Cortex of kidney (tissue), 1 donor: Measurements from ENCODE around the gene GP1BA.

Experiments used
- DNase-seq: peaks from one replicate; lab custom pipeline; 2025; lab: John Stamatoyannopoulos, UW

Gene GP1BA

DNA sequence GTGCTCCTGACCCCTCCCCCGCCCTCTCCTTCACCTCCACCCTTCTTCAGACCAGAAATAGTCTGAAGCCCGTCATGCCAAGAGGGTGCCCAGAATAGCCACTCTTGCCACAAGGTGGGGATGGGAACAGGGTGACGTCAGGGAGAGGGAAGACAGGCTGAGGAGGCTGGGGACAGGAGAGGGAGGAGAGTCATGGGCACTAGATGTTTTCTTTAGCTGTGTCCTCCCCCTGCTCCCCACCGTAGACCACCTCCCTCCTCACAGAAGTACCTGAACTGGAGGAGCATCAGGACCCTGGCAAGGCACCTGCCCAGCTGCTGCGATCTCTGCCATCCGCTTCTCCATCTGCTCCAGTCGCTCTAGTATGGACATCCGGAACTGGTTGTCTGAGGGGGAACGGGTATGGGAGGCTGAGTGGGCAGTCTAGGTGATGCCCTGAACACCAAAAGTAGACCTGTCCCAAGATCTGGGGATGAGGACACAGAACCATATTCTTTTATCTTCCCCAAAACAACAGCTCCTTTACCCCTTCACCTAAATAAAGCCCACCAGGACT is 42.1 kb downstream of the GP1BA start:
- DNase-seq = no peak

DNA sequence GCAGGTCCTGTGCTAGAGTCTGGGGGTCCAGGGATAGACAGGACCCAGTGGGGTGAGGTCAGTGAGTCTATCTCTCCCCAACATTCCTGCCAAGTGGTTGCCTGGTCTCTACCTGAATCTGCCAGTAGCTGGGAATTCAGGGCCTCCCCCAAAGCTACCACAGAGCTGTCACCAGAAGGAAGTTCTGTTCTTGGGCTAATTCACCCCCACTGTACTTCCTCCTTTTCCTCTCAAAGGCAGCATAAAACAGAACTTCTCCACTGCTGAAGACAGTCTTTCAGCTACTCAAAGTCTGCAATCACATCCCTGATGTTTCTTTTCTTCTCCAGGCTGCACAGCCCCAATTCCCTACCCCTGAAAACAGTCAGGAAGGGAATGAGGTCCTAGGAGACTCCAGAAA is 46.6 kb downstream of the GP1BA start:
- DNase-seq = no peak

DNA sequence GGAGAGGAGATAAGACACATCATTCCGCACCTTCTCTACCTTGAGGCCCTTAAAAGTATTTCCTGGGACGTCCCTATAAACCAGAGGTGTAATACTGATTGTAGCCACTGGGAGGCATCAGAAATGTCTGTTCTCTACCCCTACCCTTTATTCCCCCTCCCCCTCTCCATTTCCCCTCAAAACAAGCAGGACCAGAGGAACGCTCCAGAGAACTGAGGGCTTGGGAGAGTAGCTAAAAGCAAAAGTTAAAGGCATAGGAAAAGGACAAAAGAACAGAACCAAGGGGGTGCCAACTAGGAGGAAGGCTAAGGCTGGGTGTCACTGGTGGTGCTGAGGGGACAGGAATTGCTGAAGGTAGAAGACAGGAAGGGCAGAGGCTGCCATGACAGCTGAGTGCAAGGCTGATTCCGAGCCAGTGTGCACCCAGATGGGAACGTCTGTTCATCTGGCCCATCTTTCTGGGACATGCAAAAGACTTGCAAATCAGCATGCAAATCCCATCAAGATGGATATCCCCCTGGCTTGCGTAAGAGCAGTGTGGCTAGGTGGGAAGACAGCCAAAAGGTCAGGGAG is 48.7 kb downstream of the GP1BA start:
- DNase-seq = no peak

DNA sequence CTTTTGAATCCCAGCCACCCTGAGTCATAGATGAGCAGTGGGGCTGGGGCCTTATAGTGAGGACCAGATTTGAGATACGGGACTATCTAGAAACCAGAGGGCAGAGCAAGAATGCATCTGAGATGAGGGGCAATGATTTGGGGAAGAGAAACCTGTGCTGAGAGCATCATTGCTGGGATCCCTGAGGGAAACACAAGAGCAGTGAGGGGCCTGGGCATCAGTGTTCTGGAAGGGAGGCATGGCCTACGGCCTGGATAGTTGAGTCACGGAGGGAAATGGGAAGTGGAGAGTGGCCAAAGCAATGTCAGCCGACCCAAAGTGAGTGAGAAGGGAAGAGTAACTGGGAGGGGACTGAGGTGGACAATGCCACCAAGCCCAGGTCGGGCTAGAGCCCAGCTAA is 50.2 kb downstream of the GP1BA start:
- no peak for DNase-seq
